A549 treated with ZK216348 at 1 μM for 4 hours (cell line): ENCODE data around the gene POTEE. TPM values are rescaled to one million over a fixed set of nuclear protein-coding genes. Genes with fewer than 3 reads are reported as not detected.

ENCODE experiments used
- total RNA-seq: library from RNA; stranded (reverse); fragments of 200-300 nt; extraction: Qiagen RNA extraction; gene quantifications from 5 replicates; pipeline ENCODE4 v1.2.3, GENCODE V29; 2022; ENCODE audit warnings: low read depth

The POTEE gene
- total RNA-seq, result 0.04 to 0.08 TPM (median 0.06 TPM) in 4 of 5 replicates, not detected in the other

DNA sequence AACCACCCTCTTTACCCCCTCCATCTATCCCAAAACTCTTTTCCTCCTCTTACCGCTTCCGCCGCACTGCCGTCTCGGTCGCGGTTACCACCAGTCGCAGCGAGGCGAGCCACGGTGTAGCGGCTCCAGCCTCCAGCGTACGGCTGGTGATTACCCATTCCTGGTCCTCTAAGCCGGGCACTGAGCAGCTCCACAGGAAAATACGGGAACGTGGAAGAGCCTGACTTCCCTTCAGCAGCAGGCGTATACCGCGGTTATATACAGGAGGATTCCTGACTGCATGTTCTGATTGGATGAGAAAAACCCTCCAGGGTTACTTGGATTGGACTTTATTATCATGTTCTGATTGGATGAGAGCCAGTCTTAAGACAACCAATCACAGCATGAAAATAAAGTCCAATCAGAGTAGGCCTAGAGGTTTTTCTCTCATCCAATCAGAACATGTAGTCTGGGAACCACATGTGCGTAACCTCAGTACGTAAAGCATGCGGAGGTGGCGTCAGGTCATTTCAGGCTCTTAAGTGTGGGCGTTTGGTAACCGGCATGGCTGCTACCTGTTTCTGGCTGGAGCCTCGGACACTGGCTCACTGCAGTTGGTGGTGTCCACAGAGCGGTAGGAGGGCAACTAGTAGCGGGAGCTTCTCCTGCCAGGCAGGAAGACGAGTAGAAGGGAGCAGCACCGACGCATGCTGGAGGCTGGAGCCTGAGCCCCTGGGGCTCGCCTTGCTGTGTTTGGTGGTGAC lies at the start of gene POTEE:
Gene POTEE (plus strand): TSS at position 507 of the 743 bp plus-strand sequence. CDS start 8,867 bp downstream, outside the sequence.

Other genes starting within 250 kb of the POTEE start
- gene FAM168B, start 116.1 kb upstream of the POTEE start, total RNA-seq, result 69.2 to 103 TPM (median 86.4 TPM) in 5 replicates
- gene PLEKHB2, start 104.2 kb upstream of the POTEE start, total RNA-seq, result 62.2 to 83.3 TPM (median 72.9 TPM) in 5 replicates
- gene RAB6D, start 154.6 kb downstream of the POTEE start, total RNA-seq, result not detected in 5 replicates